IPS DF 6.9 (cell line): ENCODE data around the gene AGTRAP.

Source experiments
- DNase-seq: peaks from one replicate; pipeline ENCODE4 v3.0.0-alpha.2; 2013; ENCODE audit warnings: low read depth, low spot score
- H3K27ac ChIP-seq: one replicate; pipeline ENCODE4 v1.5.1; 2013; ENCODE audit warnings: low read length, control low read depth
- H3K27me3 ChIP-seq: 2 replicates; pipeline ENCODE4 v1.6.1; 2013; ENCODE audit warnings: mild to moderate bottlenecking, low read length; ENCODE audit not compliant: control insufficient read depth, insufficient read depth
- H3K36me3 ChIP-seq: 2 replicates; pipeline ENCODE4 v1.6.1; 2013; ENCODE audit warnings: low read length; ENCODE audit not compliant: control insufficient read depth, insufficient read depth
- H3K4me1 ChIP-seq: 2 replicates; pipeline ENCODE4 v1.6.1; 2013; ENCODE audit warnings: low read length; ENCODE audit not compliant: control insufficient read depth, insufficient read depth
- H3K4me3 ChIP-seq: 2 replicates; pipeline ENCODE4 v1.5.1; 2013; ENCODE audit warnings: mild to moderate bottlenecking, low read length
- H3K9me3 ChIP-seq: 2 replicates; pipeline ENCODE4 v1.6.1; 2013; ENCODE audit warnings: low read length, inconsistent platforms; ENCODE audit not compliant: control insufficient read depth, insufficient read depth
- WGBS: extraction: QIAGEN DNeasy Blood & Tissue Kit; methylation state at CpG from one replicate; pipeline ENCODE4 v1.1.7; 2013; ENCODE audit warnings: mixed read lengths, missing lambda C conversion rate; ENCODE audit not compliant: insufficient read length, insufficient coverage; 5-methylcytosine and 5-hydroxymethylcytosine counted together

Gene AGTRAP

GRCh38 chr1:11800391-11800755 lies 64.4 kb downstream of the AGTRAP start:
- no peak overlapping the region for H3K27ac ChIP-seq
- no peak for DNase-seq
- 0 out of 2 replicates have a peak, but pooled peaks cover 5% of the 10 kb centered on the region for H3K4me1 ChIP-seq
- no peaks in the 10 kb centered on the region for H3K9me3 ChIP-seq
- H3K4me3 ChIP-seq, result no peak overlapping the region
- no peaks in the 10 kb centered on the region for H3K27me3 ChIP-seq
- no CpG with 5 or more reads among the region's 8 CpGs for WGBS
- H3K36me3 ChIP-seq, result peaks cover 13% of the 10 kb centered on the region; the same call in 1 of the 2 replicates
